HG03108 (cell line): ENCODE measurements around the gene CDK14.

Experiments used
- ATAC-seq: cut with Tn5 transposase; IDR thresholded peaks from one replicate; pipeline ENCODE4 v1.9.1; 2021; ENCODE audit warnings: moderate library complexity; ENCODE audit not compliant: unreplicated experiment

Gene CDK14

DNA sequence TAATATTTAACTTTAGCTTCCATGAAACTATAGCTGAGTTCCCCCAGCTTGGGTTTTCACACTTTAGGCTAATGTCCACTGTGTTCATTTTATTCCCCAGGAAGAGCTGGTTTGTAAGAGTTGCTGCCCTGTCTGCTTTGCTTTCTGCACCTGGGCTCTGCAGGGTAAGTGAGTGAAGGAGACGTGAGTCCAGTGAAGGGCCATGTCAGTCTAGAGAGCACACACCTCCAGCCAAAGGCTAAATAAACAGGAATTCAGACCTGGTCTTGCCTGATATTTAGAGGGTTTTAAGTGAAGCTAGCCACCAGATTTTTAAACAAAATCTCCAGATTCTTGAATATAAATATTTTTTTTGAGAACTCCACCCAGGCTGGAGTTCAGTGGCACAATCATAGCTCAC, 643.7 kb downstream of the CDK14 start:
- no peak for ATAC-seq

DNA sequence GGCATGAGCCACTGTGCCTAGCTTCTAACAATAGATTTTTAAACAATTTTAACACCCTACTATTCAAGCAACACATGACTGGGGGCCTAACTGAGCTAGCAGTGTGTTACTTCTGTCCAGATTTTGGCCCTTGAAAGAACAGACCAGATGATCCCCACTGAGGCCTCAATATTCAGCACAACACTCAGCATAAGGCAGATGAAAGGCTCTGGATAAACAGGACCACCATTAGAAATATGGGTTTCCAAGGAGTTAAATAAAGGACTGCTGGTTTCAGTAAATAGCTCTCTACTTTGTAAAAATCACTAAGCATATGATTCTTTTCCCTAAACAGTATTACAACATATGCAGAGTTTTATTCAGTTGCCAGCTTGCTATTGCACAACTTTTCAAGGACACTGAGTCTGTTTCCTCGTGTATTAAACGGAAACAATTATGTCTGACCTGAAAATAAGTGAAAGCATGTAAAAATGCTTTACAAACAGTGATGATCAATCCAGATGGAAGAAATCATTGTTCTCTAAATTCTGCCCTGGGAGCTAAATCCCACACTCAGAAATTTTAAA, 644.3 kb downstream of the CDK14 start:
- no peak for ATAC-seq

DNA sequence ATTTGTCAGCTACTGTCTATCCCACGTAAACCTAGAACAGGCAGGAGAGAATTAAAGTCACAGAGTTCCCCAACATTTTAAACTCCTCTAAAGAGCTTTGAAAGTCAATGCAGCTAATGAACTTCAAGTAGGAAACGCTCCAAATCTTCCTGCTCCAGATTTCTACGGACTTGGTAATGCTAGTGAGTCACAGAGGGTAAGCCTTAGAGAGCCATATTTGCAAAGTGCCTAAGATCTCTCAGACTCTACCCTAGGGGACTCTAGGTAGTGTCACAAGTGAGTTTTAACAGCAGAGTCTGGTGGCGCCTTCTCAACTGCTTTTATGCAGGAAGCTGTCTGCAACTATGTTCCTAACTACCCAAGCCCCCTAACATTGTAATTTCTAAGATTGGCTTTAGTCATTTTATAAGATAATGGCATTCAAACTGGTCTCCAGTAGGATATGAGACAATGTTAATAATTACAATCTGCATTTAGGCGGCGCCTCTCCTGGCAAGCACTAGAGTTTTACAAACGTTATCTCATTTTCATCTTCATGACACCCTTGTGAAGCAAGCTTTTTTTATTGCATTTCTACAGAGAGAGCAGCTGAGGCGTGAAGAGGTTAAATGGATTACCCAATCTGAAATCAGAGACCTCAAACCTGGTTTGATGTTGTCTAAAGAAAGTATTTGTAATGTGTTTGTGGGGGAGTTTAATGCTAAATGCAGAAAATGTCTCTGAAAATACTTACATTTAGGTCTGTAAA, 646.1 kb downstream of the CDK14 start:
- ATAC-seq: no peak

DNA sequence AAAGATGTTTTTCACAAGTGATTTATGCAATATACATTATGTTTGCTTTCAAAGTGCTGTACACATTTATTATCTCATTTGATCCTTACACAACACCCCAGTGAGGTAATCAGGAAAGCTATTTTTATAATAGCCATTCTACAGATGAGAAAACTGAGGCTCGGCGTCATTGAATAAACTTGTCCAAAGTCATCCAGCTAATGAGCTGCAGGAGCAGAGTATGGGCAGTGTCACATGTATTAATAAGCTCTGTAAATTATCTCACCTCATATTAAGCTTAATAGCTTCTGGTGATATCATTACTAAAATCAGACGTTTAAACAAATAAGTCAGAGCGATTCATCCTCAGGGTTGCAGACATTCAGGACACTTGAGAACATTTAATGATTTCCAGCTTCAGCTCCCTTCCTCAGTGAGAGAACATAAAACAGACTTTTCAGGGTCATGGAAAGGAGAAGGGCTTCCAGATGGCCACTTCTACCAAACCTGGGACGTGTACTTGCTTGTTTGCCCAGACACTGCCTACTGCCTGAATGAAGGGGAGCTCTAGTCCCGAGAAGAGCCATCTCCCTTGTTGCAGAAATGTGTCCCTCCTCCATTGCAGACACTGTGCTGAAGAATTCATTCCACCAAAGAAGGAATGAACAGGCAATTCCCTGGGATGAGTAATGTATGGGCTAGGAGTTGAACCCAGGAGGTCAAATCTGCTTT, 647.6 kb downstream of the CDK14 start:
- ATAC-seq: no peak

DNA sequence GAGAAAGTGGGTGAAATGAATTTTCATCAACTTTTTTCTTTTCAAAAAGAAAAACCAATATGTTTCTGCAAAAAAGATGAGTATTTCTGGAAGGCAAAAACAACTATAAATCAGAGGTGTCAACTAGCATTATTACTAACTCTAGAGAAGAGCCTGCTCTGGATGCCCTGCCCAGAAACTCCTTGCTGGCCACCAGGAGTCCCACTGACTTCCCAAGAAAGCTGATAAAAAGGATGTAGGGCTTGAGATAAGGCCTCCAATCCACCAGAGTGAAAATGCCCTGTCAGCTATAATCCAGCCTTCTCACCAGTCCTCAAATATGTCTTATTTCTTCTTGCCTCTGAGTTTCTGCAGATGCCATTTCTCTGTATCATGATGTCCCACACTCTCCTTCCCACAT, 651.4 kb downstream of the CDK14 start:
- ATAC-seq: no peak

DNA sequence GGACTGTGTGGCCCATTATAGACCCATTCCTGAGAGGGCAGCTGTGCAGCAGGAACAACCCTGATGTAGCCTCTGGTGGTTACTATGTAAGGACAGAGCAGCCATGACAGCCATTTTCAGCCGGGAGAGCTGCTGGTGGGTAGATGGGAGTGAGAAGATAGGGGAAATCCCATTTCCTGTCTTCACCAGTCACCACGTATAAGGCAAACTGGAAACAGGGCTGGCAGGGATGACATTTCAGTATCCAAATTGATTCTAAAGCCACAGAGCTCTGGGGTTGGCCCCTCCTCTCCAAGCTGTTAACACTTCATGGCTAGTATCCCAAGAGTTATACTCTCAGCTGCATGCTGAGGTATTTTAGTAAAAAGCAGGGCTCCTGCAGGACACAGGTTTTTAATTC, 652.9 kb downstream of the CDK14 start:
- no peak for ATAC-seq

DNA sequence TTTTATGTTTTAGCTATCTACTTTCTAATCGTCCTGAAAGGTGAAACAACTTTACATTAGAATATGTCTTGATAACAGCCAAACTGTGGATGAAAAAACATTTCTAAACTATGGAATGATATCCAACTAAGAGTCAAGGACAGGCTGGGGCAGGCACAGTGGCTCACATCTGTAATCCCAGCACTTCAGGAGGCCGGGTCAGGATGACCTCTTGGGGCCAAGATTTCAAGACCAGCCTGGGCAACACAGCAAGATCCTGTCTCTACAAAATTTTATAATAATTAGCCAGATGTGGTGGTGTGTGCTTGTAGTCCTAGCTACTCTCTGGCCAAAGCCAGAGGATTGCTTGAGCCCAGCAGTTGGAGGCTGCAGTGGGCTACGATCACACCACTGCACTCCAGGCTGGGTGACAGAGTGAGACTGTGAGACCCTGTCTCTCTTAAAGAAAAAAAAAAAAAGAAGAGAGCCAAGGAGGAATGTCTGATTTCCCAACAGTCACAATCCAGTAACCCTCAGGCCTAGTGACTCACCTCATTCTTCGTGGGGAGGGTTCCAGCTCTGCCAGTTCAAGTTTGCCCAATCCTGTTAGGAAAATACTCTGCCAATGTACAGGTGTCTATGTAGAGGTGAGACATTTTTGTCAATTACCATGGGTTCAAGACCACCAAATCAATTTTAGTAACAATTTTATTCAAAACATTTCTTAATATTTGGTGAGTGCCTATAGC, 653.5 kb downstream of the CDK14 start:
- ATAC-seq: no peak

DNA sequence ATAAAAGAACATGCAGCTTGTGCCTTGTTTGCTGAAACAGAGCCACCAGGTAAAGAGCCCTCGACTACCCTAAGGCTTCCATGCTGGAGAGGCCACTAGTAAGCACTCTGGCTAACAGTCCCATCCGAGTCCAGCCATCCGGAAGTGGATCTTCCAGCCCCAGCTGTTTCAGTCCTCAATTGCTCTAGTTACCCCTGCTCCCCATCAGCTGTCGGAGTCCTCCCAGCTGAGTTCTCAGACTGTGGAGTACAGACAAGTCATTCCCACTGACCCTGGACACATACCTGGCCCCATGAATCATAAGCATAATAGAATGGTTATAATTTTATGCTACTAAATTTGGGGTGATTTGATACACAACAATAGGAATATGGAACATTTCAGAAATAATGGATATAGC, 654.6 kb downstream of the CDK14 start:
- no peak for ATAC-seq

DNA sequence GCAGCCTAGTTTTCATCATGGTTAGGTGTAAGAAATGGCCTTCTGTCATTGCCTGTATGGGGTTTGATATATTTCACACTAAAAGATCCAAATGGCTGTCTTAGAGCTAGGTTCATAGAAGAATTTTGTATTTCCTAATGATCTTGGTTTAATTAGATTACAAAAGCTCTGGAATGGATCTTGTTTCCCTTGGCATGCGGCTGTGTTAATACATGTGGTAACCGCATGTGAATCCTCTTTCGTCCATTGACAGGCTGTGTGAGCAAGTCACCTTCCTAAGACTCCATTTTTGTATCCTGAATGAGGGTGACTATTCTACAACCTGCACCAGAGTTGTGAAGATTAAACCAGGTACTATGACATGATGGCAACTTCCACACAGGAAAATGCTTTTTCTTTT, 655.8 kb downstream of the CDK14 start:
- ATAC-seq: no peak
